ENCODE results near the gene GNAO1.

Gene GNAO1

DNA sequence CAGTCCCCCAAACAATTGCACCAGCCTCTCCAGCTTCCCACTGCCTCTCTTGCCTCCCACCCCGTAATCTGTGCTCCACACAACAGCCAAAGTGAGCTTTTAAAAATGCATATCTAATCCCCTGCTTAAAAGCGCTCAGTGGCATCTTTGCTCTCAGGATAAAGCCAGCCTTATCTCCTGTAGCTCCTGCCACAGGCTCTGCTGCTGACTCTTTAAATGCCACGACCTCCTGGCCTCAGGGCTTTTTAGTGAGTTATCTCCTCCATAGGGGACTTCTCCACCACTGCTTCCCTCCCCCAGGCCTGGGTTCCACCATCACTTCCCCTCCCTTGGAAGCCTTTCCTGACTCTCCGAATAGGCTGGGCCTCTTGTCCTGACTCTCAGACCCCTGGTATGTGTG, 98.6 kb downstream of the GNAO1 start:
- H3K27me3 ChIP-seq (replicated peaks; ENCODE audit: control insufficient read depth, insufficient read depth, low read length) = peaks cover 1% of the 10 kb centered on the region; the same call in 1 of the 2 replicates
- H3K36me3 ChIP-seq (ENCODE audit: control insufficient read depth, insufficient read depth, low read length) = no peaks in the 10 kb centered on the region

DNA sequence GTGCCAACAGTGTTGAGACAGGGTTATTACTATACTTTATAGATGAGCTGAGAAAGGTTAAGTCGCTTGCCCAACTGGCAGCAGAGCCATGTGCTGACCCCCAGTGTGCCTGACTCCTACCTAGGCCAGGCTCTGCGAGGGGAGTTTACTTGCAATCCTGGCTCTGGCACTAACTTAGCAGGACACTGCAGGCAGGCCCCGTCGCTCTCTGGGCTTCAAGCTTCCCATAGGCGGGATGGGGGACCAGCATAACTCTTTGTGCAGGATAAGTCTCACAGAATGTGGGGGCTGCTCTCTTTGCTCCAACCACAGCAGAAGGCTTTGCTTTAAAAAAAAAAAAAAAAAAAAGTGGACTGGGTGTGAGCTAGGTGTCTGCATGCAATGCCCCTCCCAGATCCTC, 102.7 kb downstream of the GNAO1 start:
- no peaks in the 10 kb centered on the region for H3K36me3 ChIP-seq (ENCODE audit: control insufficient read depth, insufficient read depth, low read length)
- no peak for DNase-seq (ENCODE audit: extremely low read depth, insufficient read length)
- H3K4me3 ChIP-seq (replicated peaks; ENCODE audit: low read depth, low read length) = no peak overlapping the region
- TF ChIP-seq, protein P1, sequence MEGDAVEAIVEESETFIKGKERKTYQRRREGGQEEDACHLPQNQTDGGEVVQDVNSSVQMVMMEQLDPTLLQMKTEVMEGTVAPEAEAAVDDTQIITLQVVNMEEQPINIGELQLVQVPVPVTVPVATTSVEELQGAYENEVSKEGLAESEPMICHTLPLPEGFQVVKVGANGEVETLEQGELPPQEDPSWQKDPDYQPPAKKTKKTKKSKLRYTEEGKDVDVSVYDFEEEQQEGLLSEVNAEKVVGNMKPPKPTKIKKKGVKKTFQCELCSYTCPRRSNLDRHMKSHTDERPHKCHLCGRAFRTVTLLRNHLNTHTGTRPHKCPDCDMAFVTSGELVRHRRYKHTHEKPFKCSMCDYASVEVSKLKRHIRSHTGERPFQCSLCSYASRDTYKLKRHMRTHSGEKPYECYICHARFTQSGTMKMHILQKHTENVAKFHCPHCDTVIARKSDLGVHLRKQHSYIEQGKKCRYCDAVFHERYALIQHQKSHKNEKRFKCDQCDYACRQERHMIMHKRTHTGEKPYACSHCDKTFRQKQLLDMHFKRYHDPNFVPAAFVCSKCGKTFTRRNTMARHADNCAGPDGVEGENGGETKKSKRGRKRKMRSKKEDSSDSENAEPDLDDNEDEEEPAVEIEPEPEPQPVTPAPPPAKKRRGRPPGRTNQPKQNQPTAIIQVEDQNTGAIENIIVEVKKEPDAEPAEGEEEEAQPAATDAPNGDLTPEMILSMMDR (IDR thresholded peaks at IDR 0.05; ENCODE audit: insufficient read depth, low read length, poor library complexity, severe bottlenecking) = no peak
- H3K27me3 ChIP-seq (replicated peaks; ENCODE audit: control insufficient read depth, insufficient read depth, low read length) = peaks cover 1% of the 10 kb centered on the region; the same call in 1 of the 2 replicates

More for the DNA sequence above, 98.6 kb downstream of the GNAO1 start:
- no peak for DNase-seq (ENCODE audit: extremely low read depth, insufficient read length)
- TF ChIP-seq, protein P1 (IDR thresholded peaks at IDR 0.05; ENCODE audit: insufficient read depth, low read length, poor library complexity, severe bottlenecking) = no peak
- H3K4me3 ChIP-seq (replicated peaks; ENCODE audit: low read depth, low read length) = no peak overlapping the region

DNA sequence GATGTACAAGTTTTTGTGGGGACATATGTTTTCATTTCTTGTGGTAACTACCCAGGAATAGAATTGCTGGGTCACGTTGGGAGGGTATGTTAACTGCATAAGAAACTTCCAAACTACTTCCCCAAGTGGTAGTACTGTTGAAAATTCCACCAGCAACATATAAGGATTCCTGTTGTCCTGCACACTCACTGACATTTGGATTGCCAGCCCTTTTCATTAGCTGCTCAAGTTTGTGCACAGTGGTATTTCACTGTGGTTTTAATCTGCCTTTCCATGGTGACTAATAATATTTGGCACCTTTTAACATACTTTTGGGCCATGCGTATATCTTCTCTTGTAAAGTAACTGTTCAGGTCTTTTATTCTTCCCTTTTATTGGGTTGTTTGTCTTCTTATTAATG, 103.3 kb downstream of the GNAO1 start:
- peaks cover 1% of the 10 kb centered on the region; the same call in 1 of the 2 replicates for H3K27me3 ChIP-seq (replicated peaks; ENCODE audit: control insufficient read depth, insufficient read depth, low read length)
- TF ChIP-seq, protein P1 (IDR thresholded peaks at IDR 0.05; ENCODE audit: insufficient read depth, low read length, poor library complexity, severe bottlenecking) = no peak
- H3K4me3 ChIP-seq (replicated peaks; ENCODE audit: low read depth, low read length) = no peak overlapping the region
- DNase-seq (ENCODE audit: extremely low read depth, insufficient read length) = no peak
- no peaks in the 10 kb centered on the region for H3K36me3 ChIP-seq (ENCODE audit: control insufficient read depth, insufficient read depth, low read length)

DNA sequence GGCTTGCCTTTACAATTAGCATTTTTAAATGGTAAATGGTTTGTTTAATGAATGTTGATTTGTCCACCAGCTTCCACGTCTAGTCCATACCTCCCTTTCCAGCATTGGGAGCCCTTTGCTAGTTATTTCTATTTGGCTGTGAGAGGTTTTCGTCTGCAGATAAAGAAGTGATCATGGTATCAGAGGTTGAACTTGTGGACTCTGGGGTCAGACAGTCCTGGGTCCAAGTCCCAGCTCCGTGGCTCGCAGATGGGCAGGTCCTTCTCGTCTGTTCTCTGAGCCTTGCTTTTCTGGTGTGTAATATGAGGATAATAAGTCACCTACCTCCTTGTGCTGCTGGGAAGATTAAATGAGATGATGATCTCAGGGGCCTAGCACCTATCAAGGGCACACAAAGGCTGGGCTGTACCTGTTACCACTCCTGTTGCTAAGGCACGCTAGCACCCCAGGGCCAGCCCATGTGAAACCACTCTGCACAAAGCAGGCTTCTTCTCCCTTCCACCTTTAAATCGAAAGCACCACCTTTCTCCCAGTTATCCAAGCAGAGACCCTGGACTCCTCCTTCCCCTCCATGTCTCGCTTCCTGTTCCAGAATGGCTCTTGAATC, 103.9 kb downstream of the GNAO1 start:
- TF ChIP-seq, protein P1 (IDR thresholded peaks at IDR 0.05; ENCODE audit: insufficient read depth, low read length, poor library complexity, severe bottlenecking) = no peak
- Histone ChIP-seq H3K36me3 (ENCODE audit: control insufficient read depth, insufficient read depth, low read length) (no peaks in the 10 kb centered on the region), H3K4me3 (replicated peaks; ENCODE audit: low read depth, low read length) (no peak overlapping the region), H3K27me3 (replicated peaks; ENCODE audit: control insufficient read depth, insufficient read depth, low read length) (peaks cover 1% of the 10 kb centered on the region; the same call in 1 of the 2 replicates)
- no peak for DNase-seq (ENCODE audit: extremely low read depth, insufficient read length)

DNA sequence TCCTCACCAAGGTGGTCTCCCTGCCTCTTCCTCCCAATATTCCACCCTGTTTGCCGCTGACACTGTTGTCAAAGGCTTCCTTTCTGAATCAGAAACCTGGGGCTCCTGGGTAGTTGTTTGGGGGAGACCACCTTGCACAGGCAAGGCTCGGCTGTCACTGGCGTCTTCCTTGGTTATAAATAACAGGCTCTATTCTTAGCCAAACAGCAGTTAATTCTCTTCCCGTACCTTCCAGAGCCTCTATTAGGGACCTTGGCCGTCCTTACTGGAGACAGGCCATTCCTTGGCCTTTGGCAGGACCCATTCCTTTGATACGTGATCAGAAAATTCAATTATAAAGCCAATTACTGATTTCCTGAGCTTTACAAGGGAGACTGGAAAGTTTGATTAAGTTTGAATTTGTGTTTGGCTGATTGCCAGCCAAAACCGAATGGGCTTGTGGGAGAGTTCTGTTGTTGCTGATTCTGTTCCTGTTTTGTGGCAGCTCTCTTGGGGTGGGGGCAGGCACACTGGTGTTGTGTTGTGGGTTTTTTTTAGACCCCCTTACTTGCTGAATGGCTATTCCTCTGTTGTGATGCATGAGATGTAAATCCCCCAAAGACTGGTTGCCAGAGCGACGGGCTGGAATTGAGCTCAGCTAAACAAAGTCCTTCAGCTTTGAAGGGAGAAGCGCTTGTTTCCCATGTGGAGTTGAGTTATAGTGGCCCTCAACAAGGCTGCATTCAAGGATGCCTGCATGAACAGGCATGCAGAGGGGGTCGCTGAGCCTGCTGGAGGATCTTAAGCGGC, 104.6 kb downstream of the GNAO1 start:
- TF ChIP-seq, protein P1 (IDR thresholded peaks at IDR 0.05; ENCODE audit: insufficient read depth, low read length, poor library complexity, severe bottlenecking) = no peak
- Histone ChIP-seq H3K36me3 (ENCODE audit: control insufficient read depth, insufficient read depth, low read length) (no peaks in the 10 kb centered on the region), H3K27me3 (replicated peaks; ENCODE audit: control insufficient read depth, insufficient read depth, low read length) (peaks cover 1% of the 10 kb centered on the region; the same call in 1 of the 2 replicates), H3K4me3 (replicated peaks; ENCODE audit: low read depth, low read length) (no peak overlapping the region)
- no peak for DNase-seq (ENCODE audit: extremely low read depth, insufficient read length)

All from GM06990 (cell line).